Mesendoderm (in vitro differentiated cells): Measurements from ENCODE around the gene RFC2.
A peak's percentile ranks its signal among the peaks of the same experiment; 100 is the strongest.
"Not testable (repeated sequence)": the region's sequence is repeated elsewhere in the genome, so short reads cannot be mapped to it uniquely, and the experiment has no call there.

ENCODE experiments used
- DNase-seq: peaks from one replicate; pipeline ENCODE4 v3.0.0; 2013
- H2AK5ac ChIP-seq: 2 replicates; pipeline ENCODE4 v1.6.1; 2013; ENCODE audit warnings: low read length, inconsistent platforms
- H2BK120ac ChIP-seq: 2 replicates; pipeline ENCODE4 v1.6.1; 2013; ENCODE audit warnings: low read depth, mild to moderate bottlenecking, low read length, moderate library complexity, mixed read lengths
- H2BK15ac ChIP-seq: replicated peaks from 2 replicates; pipeline ENCODE4 v1.6.1; 2013; ENCODE audit warnings: low read depth, mild to moderate bottlenecking, moderate library complexity
- H2BK5ac ChIP-seq: 2 replicates; pipeline ENCODE4 v1.6.1; 2013; ENCODE audit warnings: low read length, inconsistent platforms
- H3K18ac ChIP-seq: 2 replicates; pipeline ENCODE4 v1.6.1; 2013; ENCODE audit warnings: mild to moderate bottlenecking, low read length, mixed read lengths
- H3K23ac ChIP-seq: one replicate; pipeline ENCODE4 v1.6.1; 2013; ENCODE audit warnings: low read length
- H3K27ac ChIP-seq: 2 replicates; pipeline ENCODE4 v1.5.1; 2013; ENCODE audit warnings: low read depth, mild to moderate bottlenecking, inconsistent platforms, low read length, moderate library complexity
- H3K27me3 ChIP-seq: 2 replicates; pipeline ENCODE4 v1.6.1; 2013; ENCODE audit warnings: low read length, control low read depth, mild to moderate bottlenecking, inconsistent platforms; ENCODE audit not compliant: insufficient read depth, poor library complexity
- H3K36me3 ChIP-seq: 2 replicates; pipeline ENCODE4 v1.6.1; 2013; ENCODE audit warnings: low read length, inconsistent platforms; ENCODE audit not compliant: control insufficient read depth, insufficient read depth
- H3K4ac ChIP-seq: one replicate; pipeline ENCODE4 v1.6.1; 2013; ENCODE audit warnings: low read depth, mild to moderate bottlenecking, low read length, moderate library complexity
- H3K4me1 ChIP-seq: 2 replicates; pipeline ENCODE4 v1.6.1; 2013; ENCODE audit warnings: low read depth, low read length, inconsistent platforms; ENCODE audit not compliant: control insufficient read depth
- H3K4me2 ChIP-seq: 2 replicates; pipeline ENCODE4 v1.6.1; 2013; ENCODE audit warnings: low read length
- H3K4me3 ChIP-seq: 2 replicates; pipeline ENCODE4 v1.5.1; 2013; ENCODE audit warnings: mild to moderate bottlenecking, low read length
- H3K56ac ChIP-seq: one replicate; pipeline ENCODE4 v1.6.1; 2013; ENCODE audit warnings: low read length
- H3K79me1 ChIP-seq: 2 replicates; pipeline ENCODE4 v1.6.1; 2013; ENCODE audit warnings: low read length, inconsistent platforms
- H3K79me2 ChIP-seq: 2 replicates; pipeline ENCODE4 v1.6.1; 2013; ENCODE audit warnings: mild to moderate bottlenecking, low read length; ENCODE audit not compliant: control insufficient read depth, insufficient read depth
- H3K9ac ChIP-seq: 2 replicates; pipeline ENCODE4 v1.6.1; 2013; ENCODE audit warnings: low read length, inconsistent platforms
- H4K5ac ChIP-seq: one replicate; pipeline ENCODE4 v1.6.1; 2013; ENCODE audit warnings: low read length
- H4K8ac ChIP-seq: one replicate; pipeline ENCODE4 v1.6.1; 2013; ENCODE audit warnings: low read depth, mild to moderate bottlenecking, control low read depth, low read length, moderate library complexity
- WGBS: extraction: QIAGEN DNeasy Blood & Tissue Kit; methylation state at CpG from one replicate; pipeline ENCODE4 v1.1.7; 2013; ENCODE audit warnings: low lambda C conversion rate, missing lambda C conversion rate; ENCODE audit not compliant: insufficient coverage; ENCODE audit errors: extremely low coverage; 5-methylcytosine and 5-hydroxymethylcytosine counted together

Gene RFC2

DNA sequence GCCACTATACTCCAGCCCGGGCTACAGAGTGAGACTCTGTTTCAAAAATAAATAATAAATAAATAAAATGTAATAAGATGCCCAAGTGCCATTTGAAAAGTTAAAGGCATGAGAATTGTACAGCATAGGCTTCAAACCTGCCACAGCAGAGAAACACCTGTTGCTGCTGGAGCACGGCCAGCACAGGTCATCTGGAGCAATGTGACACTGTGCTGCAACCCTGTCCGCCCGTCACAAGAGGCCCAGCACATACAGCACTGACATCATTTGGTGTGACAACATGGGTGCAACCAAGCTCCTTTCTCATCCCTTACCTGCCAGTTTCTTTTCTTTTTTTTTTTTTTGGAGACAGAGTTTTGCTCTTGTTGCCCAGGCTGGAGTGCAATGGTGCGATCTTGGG is 1.3 kb downstream of the RFC2 start:
- H3K18ac ChIP-seq = no peak overlapping the region
- H3K4me2 ChIP-seq = peak overlapping the region; percentile 27
- H3K36me3 ChIP-seq = peaks cover 7% of the 10 kb centered on the region
- H2BK120ac ChIP-seq = no peak overlapping the region
- no peak overlapping the region for H2BK15ac ChIP-seq
- no peak overlapping the region for H3K4ac ChIP-seq
- H3K4me3 ChIP-seq = no peak overlapping the region
- H3K9ac ChIP-seq = peak overlapping the region; percentile 97
- no peak overlapping the region for H4K8ac ChIP-seq
- no peak overlapping the region for H2AK5ac ChIP-seq
- WGBS = no CpG with 5 or more reads among the region's 5 CpGs
- no peaks in the 10 kb centered on the region for H3K27me3 ChIP-seq
- H2BK5ac ChIP-seq = no peak overlapping the region
- no peak overlapping the region for H3K27ac ChIP-seq
- H3K23ac ChIP-seq = no peak overlapping the region
- H3K4me1 ChIP-seq = no peaks in the 10 kb centered on the region
- H4K5ac ChIP-seq = no peak overlapping the region
- DNase-seq = no peak
- peak overlapping the region; percentile 78 for H3K56ac ChIP-seq
- H3K79me1 ChIP-seq = peaks cover 7% of the 10 kb centered on the region
- H3K79me2 ChIP-seq = peaks cover 13% of the 10 kb centered on the region

DNA sequence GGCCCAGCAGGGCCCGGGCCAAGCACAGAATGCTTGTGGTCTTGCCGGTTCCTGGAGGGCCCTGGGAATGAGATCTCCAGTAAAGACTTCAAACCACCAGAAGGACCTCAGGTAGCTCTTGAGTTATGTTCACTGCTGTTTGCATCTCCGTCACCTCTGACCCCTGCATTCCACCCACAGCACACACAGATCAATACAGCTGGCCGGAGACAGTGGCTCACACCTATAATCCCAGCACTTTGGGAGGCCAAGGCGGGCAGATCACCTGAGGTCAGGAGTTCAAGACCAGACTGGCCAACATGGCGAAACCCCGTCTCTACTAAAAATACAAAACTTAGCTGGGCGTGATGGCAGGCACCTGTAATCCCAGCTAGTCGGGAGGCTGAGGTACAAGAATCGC is 5.1 kb downstream of the RFC2 start:
- not testable (repeated sequence) for H3K23ac ChIP-seq, H2AK5ac ChIP-seq, H2BK120ac ChIP-seq, H3K79me1 ChIP-seq, H3K18ac ChIP-seq, H3K4ac ChIP-seq, H3K9ac ChIP-seq, H2BK15ac ChIP-seq, H3K27ac ChIP-seq, DNase-seq, H2BK5ac ChIP-seq, H3K56ac ChIP-seq, H3K4me1 ChIP-seq, H4K5ac ChIP-seq, H3K4me3 ChIP-seq, H4K8ac ChIP-seq, H3K4me2 ChIP-seq, H3K36me3 ChIP-seq, H3K27me3 ChIP-seq
- WGBS = no CpG with 5 or more reads among the region's 10 CpGs
- peaks cover 13% of the 10 kb centered on the region for H3K79me2 ChIP-seq

DNA sequence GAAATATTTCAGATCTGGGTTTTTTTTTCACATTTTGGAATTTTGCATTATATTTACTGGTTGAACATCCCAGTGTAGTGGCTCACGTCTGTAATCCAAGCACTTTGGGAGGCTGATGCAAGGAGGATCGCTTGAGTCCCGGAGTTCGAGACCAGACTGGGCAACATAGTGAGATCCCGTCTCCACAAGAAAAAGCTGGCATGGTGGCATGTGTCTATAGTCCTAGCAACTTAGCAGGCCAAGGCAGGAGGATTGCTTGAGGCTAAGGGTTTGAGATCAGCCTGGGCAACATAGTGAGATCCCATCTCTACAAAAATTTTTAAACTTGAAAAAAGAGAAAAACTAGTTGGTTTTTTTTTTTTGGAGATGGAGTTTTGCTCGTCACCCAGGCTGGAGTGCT is 6.0 kb downstream of the RFC2 start:
- Histone ChIP-seq H3K4ac (no peak overlapping the region), H3K36me3 (peaks cover 12% of the 10 kb centered on the region), H3K27me3 (no peaks in the 10 kb centered on the region), H4K8ac (no peak overlapping the region), H3K56ac (no peak overlapping the region), H3K4me1 (no peaks in the 10 kb centered on the region), H3K79me1 (peaks cover 5% of the 10 kb centered on the region), H2BK120ac (no peak overlapping the region), H3K18ac (no peak overlapping the region), H3K4me2 (no peak overlapping the region), H2BK5ac (no peak overlapping the region), H4K5ac (no peak overlapping the region), H2BK15ac (no peak overlapping the region), H3K9ac (no peak overlapping the region), H2AK5ac (no peak overlapping the region), H3K23ac (no peak overlapping the region), H3K79me2 (peaks cover 5% of the 10 kb centered on the region), H3K4me3 (no peak overlapping the region), H3K27ac (no peak overlapping the region)
- WGBS = no CpG with 5 or more reads among the region's 6 CpGs
- no peak for DNase-seq

DNA sequence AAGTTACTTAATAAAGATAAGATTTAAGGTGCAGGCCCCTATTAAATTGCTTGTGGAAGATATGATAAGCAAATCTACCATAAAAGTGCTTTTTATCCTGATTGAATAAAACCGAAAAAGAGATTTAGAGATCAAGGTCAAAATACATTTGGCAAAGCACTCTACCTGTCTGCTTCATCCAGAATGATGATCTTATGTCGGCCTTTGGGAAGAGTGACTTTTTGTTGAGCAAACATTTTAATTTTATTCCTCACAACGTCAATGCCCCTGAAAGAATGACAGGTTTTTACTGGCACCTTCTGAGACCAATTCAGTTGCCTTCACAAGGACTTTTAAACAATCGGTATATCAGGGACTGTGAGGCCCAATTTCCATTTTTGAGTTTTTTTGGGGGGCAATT is 7.7 kb downstream of the RFC2 start:
- no peak overlapping the region for H2AK5ac ChIP-seq
- no peak overlapping the region for H3K4me3 ChIP-seq
- no peak for DNase-seq
- H3K27me3 ChIP-seq = no peaks in the 10 kb centered on the region
- H3K56ac ChIP-seq = no peak overlapping the region
- no peak overlapping the region for H4K8ac ChIP-seq
- H3K4me1 ChIP-seq = no peaks in the 10 kb centered on the region
- no peak overlapping the region for H4K5ac ChIP-seq
- no peak overlapping the region for H2BK15ac ChIP-seq
- H3K79me1 ChIP-seq = peaks cover 4% of the 10 kb centered on the region
- no peak overlapping the region for H3K23ac ChIP-seq
- no peak overlapping the region for H3K9ac ChIP-seq
- no CpG with 5 or more reads among the region's 4 CpGs for WGBS
- H2BK5ac ChIP-seq = no peak overlapping the region
- H3K79me2 ChIP-seq = peaks cover 2% of the 10 kb centered on the region
- H3K4me2 ChIP-seq = no peak overlapping the region
- no peak overlapping the region for H2BK120ac ChIP-seq
- no peak overlapping the region for H3K18ac ChIP-seq
- no peak overlapping the region for H3K4ac ChIP-seq
- peaks cover 21% of the 10 kb centered on the region for H3K36me3 ChIP-seq
- H3K27ac ChIP-seq = no peak overlapping the region

DNA sequence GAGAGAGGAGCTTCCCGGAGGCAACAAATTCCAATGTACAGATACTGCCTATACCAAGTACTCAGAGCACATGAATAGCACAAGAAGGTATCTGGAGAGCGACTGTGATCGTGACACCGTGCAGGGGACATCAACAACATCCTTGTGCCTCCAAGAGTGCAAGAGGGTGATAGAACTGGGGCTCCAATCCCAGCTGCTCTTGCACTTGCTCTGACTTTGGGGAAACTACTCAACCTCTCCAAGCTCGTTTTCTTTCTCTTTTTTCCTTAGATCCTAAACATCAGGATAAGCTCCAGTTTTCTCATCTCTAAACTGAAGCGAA is 12.1 kb downstream of the RFC2 start:
- Histone ChIP-seq H3K23ac (no peak overlapping the region), H2BK120ac (no peak overlapping the region), H3K27me3 (no peaks in the 10 kb centered on the region), H3K4me1 (no peaks in the 10 kb centered on the region), H3K4me2 (no peak overlapping the region), H3K36me3 (peaks cover 31% of the 10 kb centered on the region), H3K56ac (no peak overlapping the region), H3K18ac (no peak overlapping the region), H3K27ac (no peak overlapping the region), H2AK5ac (no peak overlapping the region), H3K79me1 (no peaks in the 10 kb centered on the region), H2BK5ac (no peak overlapping the region), H3K4ac (no peak overlapping the region), H3K9ac (no peak overlapping the region), H3K79me2 (no peaks in the 10 kb centered on the region), H4K5ac (no peak overlapping the region), H3K4me3 (no peak overlapping the region), H4K8ac (no peak overlapping the region), H2BK15ac (no peak overlapping the region)
- WGBS = no CpG with 5 or more reads among the region's 6 CpGs
- DNase-seq = no peak

DNA sequence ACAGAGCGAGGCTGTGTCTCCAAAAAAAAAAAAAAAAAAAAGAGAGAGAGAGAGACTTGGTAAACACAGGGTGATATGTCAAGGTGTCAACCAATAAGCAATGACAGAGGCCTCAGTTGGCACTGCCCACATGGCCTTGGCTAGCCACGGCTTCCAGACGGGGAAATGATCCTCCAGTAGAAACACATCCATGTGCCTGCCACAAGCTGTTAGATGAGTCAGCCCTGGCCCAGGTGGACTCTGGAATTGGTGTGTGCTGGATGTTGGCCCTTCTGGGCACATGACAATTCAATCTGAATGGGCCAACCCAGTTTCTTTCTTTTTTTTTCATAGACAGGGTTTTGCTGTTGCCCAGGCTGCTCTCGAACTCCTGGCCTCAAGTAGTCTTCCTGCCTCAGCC is 13.7 kb downstream of the RFC2 start:
- Histone ChIP-seq H3K9ac (no peak overlapping the region), H3K79me2 (no peaks in the 10 kb centered on the region), H2BK15ac (no peak overlapping the region), H3K4me2 (no peak overlapping the region), H3K27me3 (no peaks in the 10 kb centered on the region), H3K79me1 (no peaks in the 10 kb centered on the region), H3K23ac (no peak overlapping the region), H3K36me3 (peaks cover 31% of the 10 kb centered on the region), H4K8ac (no peak overlapping the region), H3K18ac (no peak overlapping the region), H3K56ac (no peak overlapping the region), H2AK5ac (no peak overlapping the region), H2BK120ac (no peak overlapping the region), H2BK5ac (no peak overlapping the region), H4K5ac (no peak overlapping the region), H3K4me3 (no peak overlapping the region), H3K4me1 (no peaks in the 10 kb centered on the region), H3K4ac (no peak overlapping the region), H3K27ac (no peak overlapping the region)
- DNase-seq = no peak
- no CpG with 5 or more reads among the region's 4 CpGs for WGBS
